Measurements from ENCODE around the gene CNTNAP2. TPM values are rescaled to one million over a fixed set of nuclear protein-coding genes. Genes with fewer than 3 reads are reported as not detected.

The CNTNAP2 gene
- total RNA-seq, 2 experiments from 2014 or later: not detected

DNA sequence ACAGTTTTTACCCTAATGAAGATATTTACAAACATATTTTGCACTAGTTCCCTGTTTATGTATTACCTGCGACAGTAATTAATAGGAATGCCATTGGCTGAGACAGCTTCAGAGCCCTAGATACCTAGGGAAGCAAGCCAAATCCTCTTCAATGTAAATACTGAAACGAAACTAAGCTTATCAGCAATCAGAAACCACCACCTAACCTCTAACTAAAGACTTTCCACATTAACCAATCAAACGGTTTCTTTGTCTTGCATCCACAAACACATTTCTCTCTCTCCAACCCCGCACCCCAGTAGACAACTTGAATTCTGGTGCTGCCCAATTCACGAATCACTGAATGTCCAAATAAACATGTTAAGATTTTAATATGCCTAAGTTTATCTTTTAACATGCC lies 1999.6 kb downstream of the CNTNAP2 start:
- DNase-seq (no peak), ATAC-seq (ENCODE audit: poor library complexity) (no peak)
- ChIA-PET CTCF (no interaction called here), POLR2A (no interaction called here)
- no peaks in the 10 kb centered on the region for H3K9me3 Mint-ChIP-seq
- Histone ChIP-seq H3K36me3 (ENCODE audit: insufficient read depth, low read length) (no peaks in the 10 kb centered on the region), H3K27me3 (ENCODE audit: control insufficient read depth in 1 of 2, insufficient read depth in 2 of 2, low read length in 2 of 2) (no peaks in the 10 kb centered on the region), H3K4me1 (ENCODE audit: insufficient read depth, low read length) (no peaks in the 10 kb centered on the region), H3K27ac (ENCODE audit: low read depth in 1 of 2, low read length in 2 of 2) (no peak overlapping the region), H3K4me3 (ENCODE audit: low read length) (no peak overlapping the region), H3K9me3 (ENCODE audit: control insufficient read depth in 1 of 2, insufficient read depth in 1 of 2, low read length in 2 of 2) (peaks cover 0 to 6% of the 10 kb centered on the region in 2 experiments)
- H3K4me3 Mint-ChIP-seq: no peak overlapping the region
- TF ChIP-seq, protein P1, sequence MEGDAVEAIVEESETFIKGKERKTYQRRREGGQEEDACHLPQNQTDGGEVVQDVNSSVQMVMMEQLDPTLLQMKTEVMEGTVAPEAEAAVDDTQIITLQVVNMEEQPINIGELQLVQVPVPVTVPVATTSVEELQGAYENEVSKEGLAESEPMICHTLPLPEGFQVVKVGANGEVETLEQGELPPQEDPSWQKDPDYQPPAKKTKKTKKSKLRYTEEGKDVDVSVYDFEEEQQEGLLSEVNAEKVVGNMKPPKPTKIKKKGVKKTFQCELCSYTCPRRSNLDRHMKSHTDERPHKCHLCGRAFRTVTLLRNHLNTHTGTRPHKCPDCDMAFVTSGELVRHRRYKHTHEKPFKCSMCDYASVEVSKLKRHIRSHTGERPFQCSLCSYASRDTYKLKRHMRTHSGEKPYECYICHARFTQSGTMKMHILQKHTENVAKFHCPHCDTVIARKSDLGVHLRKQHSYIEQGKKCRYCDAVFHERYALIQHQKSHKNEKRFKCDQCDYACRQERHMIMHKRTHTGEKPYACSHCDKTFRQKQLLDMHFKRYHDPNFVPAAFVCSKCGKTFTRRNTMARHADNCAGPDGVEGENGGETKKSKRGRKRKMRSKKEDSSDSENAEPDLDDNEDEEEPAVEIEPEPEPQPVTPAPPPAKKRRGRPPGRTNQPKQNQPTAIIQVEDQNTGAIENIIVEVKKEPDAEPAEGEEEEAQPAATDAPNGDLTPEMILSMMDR (IDR thresholded peaks at IDR 0.05): no peak
- H3K27ac Mint-ChIP-seq: no peak overlapping the region
- no peaks in the 10 kb centered on the region for H3K36me3 Mint-ChIP-seq (ENCODE audit: low read depth)
- intact Hi-C loops (cut with DNase I, micrococcal nuclease): no loop called here
- no peaks in the 10 kb centered on the region for H3K4me1 Mint-ChIP-seq (ENCODE audit: low read depth)
- peaks cover 4% of the 10 kb centered on the region for H3K27me3 Mint-ChIP-seq

DNA sequence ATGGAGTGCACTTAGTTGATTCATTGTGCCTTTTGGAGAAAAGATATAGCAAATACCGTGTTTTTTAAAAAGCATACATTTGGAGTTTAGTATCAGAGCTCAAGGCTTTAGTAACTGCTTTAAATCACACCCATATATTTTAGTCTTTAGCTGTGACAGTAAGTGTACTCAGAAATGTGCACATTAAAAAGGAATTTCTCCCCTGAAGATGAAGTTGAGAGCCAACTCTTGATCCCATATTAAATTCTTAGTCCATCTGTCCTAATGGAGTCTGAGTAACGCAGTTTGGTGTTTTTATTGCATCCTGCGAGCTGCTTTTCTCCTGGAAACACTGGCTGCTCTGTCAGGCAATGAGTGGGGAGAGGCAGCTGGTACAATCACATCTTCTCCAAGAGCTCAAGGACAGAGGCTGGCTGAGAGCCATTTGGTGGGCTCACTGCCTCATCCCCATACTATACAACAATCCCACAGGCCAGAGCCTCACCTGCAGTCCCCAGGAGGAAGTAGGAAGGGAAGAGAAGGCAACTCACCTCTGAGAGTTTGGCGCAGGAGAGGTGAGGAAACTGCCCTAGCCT lies 2000.3 kb downstream of the CNTNAP2 start:
- CTCF ChIA-PET: no interaction called here

DNA sequence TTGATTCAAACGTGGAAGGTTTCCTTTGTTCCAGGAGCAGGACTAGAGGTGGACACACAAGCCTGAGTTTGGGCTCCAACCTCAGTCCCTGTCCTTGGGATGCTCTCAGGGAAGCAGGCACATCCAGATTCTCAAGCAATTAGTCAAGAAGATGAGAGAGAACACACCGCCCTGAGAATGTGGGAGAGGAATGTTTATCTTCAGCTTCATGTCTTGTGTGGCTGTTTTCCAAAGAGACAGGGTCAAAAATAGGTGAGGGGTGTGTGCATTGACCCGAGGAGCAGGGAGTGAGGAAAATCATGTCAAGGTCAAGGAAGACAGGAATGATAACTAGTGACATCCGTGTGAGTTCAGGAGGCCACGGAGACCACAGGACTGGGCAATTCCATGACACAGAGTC lies 2001.8 kb downstream of the CNTNAP2 start:
- H3K36me3 Mint-ChIP-seq (ENCODE audit: low read depth): no peaks in the 10 kb centered on the region
- TF ChIP-seq, protein P1 (IDR thresholded peaks at IDR 0.05): no peak
- no peak overlapping the region for H3K4me3 Mint-ChIP-seq
- no peaks in the 10 kb centered on the region for H3K9me3 Mint-ChIP-seq
- no peaks in the 10 kb centered on the region for H3K4me1 Mint-ChIP-seq (ENCODE audit: low read depth)
- H3K4me3 ChIP-seq (ENCODE audit: low read length): no peak overlapping the region
- no peak overlapping the region for H3K27ac Mint-ChIP-seq
- no peaks in the 10 kb centered on the region for H3K4me1 ChIP-seq (ENCODE audit: insufficient read depth, low read length)
- POLR2A ChIA-PET: no interaction called here
- CTCF ChIA-PET: no interaction called here
- H3K27me3 ChIP-seq (ENCODE audit: control insufficient read depth in 1 of 2, insufficient read depth in 2 of 2, low read length in 2 of 2): no peaks in the 10 kb centered on the region
- H3K9me3 ChIP-seq (ENCODE audit: control insufficient read depth in 1 of 2, insufficient read depth in 1 of 2, low read length in 2 of 2): peaks cover 0 to 6% of the 10 kb centered on the region in 2 experiments
- intact Hi-C loops (cut with DNase I, micrococcal nuclease): no loop called here
- no peak for ATAC-seq (ENCODE audit: poor library complexity)
- no peak overlapping the region for H3K27ac ChIP-seq (ENCODE audit: low read depth in 1 of 2, low read length in 2 of 2)
- peaks cover 4% of the 10 kb centered on the region for H3K27me3 Mint-ChIP-seq
- H3K36me3 ChIP-seq (ENCODE audit: insufficient read depth, low read length): no peaks in the 10 kb centered on the region
- no peak for DNase-seq

More for the DNA sequence above, 2000.3 kb downstream of the CNTNAP2 start:
- peaks cover 4% of the 10 kb centered on the region for H3K27me3 Mint-ChIP-seq
- Histone ChIP-seq H3K4me3 (ENCODE audit: low read length) (no peak overlapping the region), H3K27ac (ENCODE audit: low read depth in 1 of 2, low read length in 2 of 2) (no peak overlapping the region), H3K36me3 (ENCODE audit: insufficient read depth, low read length) (no peaks in the 10 kb centered on the region), H3K9me3 (ENCODE audit: control insufficient read depth in 1 of 2, insufficient read depth in 1 of 2, low read length in 2 of 2) (peaks cover 0 to 6% of the 10 kb centered on the region in 2 experiments), H3K27me3 (ENCODE audit: control insufficient read depth in 1 of 2, insufficient read depth in 2 of 2, low read length in 2 of 2) (no peaks in the 10 kb centered on the region), H3K4me1 (ENCODE audit: insufficient read depth, low read length) (no peaks in the 10 kb centered on the region)
- no peaks in the 10 kb centered on the region for H3K4me1 Mint-ChIP-seq (ENCODE audit: low read depth)
- no peak overlapping the region for H3K4me3 Mint-ChIP-seq
- H3K36me3 Mint-ChIP-seq (ENCODE audit: low read depth): no peaks in the 10 kb centered on the region
- H3K9me3 Mint-ChIP-seq: no peaks in the 10 kb centered on the region
- TF ChIP-seq, protein P1 (IDR thresholded peaks at IDR 0.05): no peak
- ATAC-seq (ENCODE audit: poor library complexity): no peak
- no peak for DNase-seq
- intact Hi-C loops (cut with DNase I, micrococcal nuclease): no loop called here
- POLR2A ChIA-PET: no interaction called here
- no peak overlapping the region for H3K27ac Mint-ChIP-seq

All from CD4-positive, alpha-beta T cell (primary cell).